ENCODE data around the gene CLDN7. TPM values are rescaled to one million over a fixed set of nuclear protein-coding genes. Genes with fewer than 3 reads are reported as not detected.
A peak's percentile ranks its signal among the peaks of the same experiment; 100 is the strongest.
"Not testable (repeated sequence)": the region's sequence is repeated elsewhere in the genome, so short reads cannot be mapped to it uniquely, and the experiment has no call there.

Gene CLDN7
- total RNA-seq, 1 donor from 2014 or later, result 200 TPM

DNA sequence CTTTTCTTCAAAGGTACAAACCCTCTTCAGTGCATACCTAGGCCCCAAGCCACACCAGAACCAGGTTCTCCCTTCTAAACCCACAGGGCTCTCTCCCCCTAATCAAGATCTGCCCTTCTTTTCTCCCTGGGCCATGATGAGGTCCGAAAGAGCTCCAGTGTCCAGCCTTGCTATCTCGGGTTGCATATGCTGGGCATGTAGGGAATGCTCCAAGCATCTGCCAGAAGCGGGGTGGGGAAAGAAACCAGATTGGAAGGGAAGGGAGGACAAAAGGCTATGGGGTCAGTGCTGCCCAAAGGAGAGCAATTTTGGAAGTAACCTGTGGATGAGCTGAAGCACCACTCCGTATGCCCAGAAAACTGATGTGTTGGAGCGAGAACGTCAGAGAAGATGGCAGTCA lies 13.1 kb downstream of the CLDN7 start:
- H3K4me3 ChIP-seq (ENCODE audit: low read depth, low read length), result no peak overlapping the region
- TF ChIP-seq, protein P1, sequence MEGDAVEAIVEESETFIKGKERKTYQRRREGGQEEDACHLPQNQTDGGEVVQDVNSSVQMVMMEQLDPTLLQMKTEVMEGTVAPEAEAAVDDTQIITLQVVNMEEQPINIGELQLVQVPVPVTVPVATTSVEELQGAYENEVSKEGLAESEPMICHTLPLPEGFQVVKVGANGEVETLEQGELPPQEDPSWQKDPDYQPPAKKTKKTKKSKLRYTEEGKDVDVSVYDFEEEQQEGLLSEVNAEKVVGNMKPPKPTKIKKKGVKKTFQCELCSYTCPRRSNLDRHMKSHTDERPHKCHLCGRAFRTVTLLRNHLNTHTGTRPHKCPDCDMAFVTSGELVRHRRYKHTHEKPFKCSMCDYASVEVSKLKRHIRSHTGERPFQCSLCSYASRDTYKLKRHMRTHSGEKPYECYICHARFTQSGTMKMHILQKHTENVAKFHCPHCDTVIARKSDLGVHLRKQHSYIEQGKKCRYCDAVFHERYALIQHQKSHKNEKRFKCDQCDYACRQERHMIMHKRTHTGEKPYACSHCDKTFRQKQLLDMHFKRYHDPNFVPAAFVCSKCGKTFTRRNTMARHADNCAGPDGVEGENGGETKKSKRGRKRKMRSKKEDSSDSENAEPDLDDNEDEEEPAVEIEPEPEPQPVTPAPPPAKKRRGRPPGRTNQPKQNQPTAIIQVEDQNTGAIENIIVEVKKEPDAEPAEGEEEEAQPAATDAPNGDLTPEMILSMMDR (conservative IDR thresholded peaks at IDR 0.05; ENCODE audit: low read depth, low read length), result no peak
- DNase-seq (ENCODE audit: low read depth), result no peak

DNA sequence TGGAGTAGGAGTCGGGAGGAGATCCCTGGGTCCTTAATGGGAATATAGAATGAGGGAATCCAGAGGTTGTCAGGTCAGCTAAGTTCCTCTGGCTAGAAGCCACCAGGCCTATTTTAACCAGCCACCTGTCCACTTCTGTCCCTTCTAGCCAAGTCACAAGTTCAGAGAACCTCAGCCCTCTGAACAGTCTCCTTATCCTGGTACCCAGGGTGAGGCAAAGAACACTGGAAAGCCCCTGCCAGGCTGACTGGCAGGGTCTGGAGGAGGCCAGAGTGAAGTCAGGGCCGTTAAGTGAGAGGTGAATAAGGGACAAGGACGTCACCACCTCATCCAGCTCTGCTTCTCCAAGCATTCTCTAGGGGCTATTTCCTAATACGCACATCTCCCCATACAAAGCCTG lies 13.5 kb downstream of the CLDN7 start:
- no peak overlapping the region for H3K4me3 ChIP-seq (ENCODE audit: low read depth, low read length)
- DNase-seq (ENCODE audit: low read depth), result no peak
- TF ChIP-seq, protein P1 (conservative IDR thresholded peaks at IDR 0.05; ENCODE audit: low read depth, low read length), result no peak

DNA sequence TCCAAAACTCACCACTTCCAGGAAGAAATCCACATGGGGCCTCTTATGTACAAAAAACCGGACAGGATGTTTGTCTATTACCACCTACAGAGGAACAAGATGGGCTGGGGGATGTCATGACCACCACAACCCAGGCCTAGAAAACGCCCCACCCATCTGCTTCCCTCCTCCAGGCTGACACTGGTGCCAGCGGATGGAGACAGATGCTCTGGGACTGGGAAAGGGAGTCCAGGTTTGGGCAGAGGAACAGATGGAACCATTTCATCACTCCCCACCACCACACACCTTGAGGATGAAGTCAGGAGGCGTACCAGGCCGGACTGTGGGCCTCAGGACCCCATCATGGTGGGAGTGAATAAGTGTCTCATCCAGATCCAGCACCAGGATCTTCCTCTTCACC lies 15.5 kb downstream of the CLDN7 start:
- TF ChIP-seq, protein P1 (conservative IDR thresholded peaks at IDR 0.05; ENCODE audit: low read depth, low read length), result no peak
- H3K4me3 ChIP-seq (ENCODE audit: low read depth, low read length), result no peak overlapping the region
- no peak for DNase-seq (ENCODE audit: low read depth)

DNA sequence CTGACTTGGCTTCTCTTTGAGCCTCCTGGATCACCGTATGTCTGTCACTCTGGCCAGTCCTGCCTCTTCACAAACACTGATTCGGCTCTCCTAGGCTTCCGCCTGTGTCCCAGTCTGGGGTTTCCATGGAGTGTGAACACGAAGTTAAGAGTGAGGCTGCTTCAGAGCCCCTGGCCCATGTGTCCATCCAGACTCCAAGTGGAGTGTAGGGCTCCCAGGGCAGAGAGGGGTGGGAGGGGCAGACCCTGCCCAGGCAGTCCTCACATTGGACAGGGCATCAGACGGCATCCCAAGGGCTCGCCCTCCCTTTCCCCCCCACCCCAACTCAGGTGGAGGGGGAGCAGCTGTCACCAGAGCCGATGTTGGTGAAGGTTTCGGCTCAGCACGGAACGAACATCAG lies 18.4 kb downstream of the CLDN7 start:
- DNase-seq (ENCODE audit: low read depth); H3K4me3 ChIP-seq (ENCODE audit: low read depth, low read length): not testable (repeated sequence)

DNA sequence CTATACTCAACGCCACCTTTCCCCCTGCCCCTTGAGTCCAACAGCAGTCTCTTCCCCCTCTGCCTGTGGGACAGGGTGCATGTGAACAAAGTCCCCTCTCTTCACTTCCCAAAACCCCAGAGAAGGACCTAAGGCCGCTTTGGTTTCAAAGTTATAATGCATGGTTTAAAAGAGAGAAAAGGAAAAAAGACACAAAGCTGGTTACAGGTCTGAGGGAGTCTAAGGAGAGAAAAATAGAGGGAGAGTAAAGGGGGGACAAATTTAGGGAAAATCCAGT lies 18.9 kb downstream of the CLDN7 start:
- peak overlapping the region; percentile 82 for H3K4me3 ChIP-seq (ENCODE audit: low read depth, low read length)
- TF ChIP-seq, protein P1 (conservative IDR thresholded peaks at IDR 0.05; ENCODE audit: low read depth, low read length), result no peak
- DNase-seq (ENCODE audit: low read depth), result no peak

DNA sequence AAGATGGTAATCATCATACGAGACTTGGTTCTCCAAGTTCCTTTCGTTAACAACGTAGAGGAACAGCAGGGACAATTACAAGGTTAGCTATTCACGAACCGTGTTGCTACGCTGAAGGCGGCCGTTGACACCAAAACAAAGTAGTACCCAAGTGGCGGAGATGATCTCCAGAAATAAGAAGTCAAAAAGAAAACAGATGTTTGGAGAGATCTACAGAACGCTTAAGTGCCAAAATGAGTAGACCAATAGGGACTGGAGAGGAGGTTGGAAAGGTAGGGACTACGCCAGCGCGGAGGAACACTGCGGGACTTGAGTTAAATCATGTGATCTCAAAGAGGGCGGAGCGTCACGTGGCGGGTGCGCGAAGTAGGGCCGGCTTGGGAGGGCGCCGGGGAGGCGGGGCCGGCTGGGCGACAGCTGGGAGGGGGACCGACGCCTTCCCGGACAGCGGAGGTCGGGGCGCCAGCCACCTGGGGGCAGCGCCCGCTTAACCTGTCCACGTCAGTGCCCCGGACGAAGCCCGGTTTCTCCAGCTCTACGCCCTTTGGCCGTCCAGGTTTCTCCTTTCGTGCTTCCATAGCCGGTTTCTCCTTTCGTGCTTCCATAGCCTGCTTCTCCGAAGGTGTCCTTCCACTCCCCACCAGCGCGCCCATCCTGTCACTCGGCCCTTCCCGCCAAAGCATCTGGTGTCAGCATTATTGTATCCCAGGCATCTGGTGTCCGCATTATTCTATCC lies 19.4 kb downstream of the CLDN7 start:
- DNase-seq (ENCODE audit: low read depth), result peak; percentile 91
- TF ChIP-seq, protein P1 (conservative IDR thresholded peaks at IDR 0.05; ENCODE audit: low read depth, low read length), result no peak
- peak overlapping the region; percentile 82 for H3K4me3 ChIP-seq (ENCODE audit: low read depth, low read length)

DNA sequence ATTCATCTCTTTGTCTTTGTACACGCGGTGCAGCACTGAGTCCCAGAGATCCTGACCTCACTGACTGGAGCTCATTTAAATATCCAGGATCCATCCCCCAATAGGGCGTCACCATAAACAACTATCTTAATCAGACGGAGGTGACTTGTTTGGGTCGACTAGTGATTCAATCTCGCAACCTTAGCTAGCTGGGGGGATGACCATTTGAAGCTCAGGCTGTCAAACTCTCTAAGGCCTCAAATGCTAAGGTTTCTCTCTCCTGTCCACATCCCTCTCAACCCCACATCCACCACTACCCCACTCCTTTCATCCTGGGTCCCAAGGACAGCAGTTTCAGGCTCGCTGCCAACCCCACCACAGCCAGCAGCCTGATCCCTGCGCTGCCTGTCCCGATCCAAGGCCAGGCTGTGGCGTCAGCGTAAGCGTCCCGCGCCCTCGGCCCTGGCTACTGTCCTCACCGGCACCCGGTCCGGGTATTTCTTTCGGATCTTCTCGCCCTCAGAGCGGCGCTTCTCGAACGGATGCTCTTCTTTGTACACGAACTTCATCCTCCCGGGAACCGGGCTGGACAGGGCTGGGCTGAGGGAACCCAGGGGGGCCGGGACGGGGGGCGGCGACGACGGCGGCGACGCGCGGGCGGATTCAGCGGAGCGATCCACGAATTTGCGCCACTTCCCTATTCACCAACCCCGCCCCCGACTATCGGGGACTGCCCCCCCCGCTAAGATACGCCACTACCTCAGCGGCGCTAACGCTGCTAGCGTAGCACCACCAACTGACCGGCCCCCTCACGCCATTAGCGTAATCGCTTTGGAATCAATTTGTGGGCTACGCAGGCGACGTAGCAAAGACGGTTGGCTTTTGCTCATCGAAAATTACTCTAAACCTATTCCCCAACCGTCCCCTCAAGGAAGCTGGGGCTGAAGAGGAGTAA lies 20.2 kb downstream of the CLDN7 start, which contains the start of gene GABARAP:
Gene GABARAP, minus strand, starts transcription at position 667 of the 934 bp plus-strand sequence. Its CDS starts 119 bp downstream, at position 548.
- peak within 1 kb of the TSS; percentile 82 for H3K4me3 ChIP-seq (ENCODE audit: low read depth, low read length)
- TF ChIP-seq, protein P1 (conservative IDR thresholded peaks at IDR 0.05; ENCODE audit: low read depth, low read length), result no peak
- DNase-seq (ENCODE audit: low read depth), result peak; percentile 68

Measured in epithelial cell of proximal tubule (primary cell).